GM21737 (cell line): ENCODE measurements around the gene A2ML1.
"Not testable (repeated sequence)": the region's sequence is repeated elsewhere in the genome, so short reads cannot be mapped to it uniquely, and the experiment has no call there.

Experiments
- ATAC-seq: cut with Tn5 transposase; IDR thresholded peaks from one replicate; pipeline ENCODE4 v1.9.1; 2021; ENCODE audit warnings: mild to moderate bottlenecking, moderate library complexity; ENCODE audit not compliant: unreplicated experiment

Gene A2ML1

DNA sequence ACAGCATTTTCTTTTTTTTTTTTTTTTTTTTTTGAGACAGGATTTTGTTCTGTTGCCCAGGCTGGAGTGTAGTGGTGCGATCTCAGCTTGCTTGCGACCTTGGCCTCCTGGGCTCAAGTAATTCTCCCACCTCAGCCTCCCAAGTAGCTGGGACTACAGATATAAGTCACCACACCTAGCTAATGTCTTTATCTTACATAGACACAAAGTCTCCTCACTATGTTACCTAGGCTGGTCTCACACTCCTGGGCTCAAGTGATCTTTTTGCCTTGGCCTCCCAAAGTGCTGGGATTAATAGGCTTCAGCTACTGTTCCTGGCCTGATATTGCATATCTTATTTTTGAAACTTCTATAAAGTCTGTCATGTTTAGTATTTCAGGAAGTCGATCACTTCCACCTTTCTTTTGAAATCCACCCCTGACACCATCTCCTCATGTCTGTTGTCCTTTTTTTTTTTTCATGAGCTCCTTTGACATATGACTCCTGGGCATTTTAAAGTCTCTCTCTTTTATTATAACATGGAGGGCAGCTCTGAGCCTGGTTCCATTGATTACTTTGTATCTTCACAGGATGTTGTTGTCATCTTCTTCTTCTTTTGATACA lies 5.9 kb upstream of the A2ML1 start:
- ATAC-seq = no peak

DNA sequence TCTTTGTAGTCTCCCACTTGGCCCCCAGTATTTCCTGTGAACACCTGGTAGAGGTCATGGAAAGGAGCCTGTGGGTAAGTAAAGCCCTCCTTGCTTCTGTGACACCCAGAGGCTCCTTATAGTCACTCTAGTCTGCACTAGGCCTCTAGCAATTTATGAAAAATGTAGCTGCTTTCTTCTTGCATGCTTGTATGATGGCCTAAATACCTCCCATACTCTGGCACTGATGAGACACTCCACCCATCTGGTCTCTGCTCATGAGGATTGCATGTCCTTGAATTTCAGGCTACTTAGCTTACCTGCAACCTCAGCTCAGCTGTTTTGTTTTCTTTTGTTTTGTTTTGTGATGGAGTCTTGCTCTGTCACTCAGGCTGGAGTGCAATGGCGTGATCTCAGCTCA lies 4.6 kb upstream of the A2ML1 start:
- ATAC-seq = no peak

DNA sequence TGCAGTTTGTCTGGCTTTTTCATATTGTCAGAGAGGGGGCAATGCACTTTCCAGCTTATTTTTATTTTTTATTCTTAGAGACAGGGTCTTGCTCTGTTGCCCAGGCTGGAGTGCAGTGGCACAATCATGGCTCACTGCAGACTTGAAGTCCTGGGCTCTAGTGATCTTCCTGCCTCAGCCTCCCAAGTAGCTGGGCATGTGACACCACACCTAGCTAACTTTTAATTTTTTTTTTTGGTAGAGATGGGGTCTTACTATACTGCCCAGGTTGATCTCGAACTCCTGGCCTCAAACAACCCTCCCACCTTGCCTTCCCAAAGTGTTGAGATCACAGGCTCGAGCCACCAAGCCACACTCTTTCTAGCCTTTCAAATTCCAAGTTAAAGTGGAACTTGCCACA lies 3.9 kb upstream of the A2ML1 start:
- no peak for ATAC-seq

DNA sequence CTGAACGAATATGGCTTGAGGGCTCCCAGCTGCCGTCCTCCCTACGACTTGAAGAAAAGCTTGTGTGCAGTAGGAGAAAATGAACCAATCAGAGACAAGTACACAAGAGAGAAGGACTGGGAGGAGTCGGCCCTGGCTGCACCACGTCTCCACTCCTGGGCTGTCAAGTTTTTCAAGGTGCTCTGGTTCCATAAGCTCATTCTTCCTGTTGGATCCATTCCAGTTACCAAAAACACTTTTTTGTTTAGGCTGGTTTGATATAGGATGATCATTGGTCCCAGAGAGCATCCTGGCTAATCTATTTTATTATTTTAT lies 2.8 kb upstream of the A2ML1 start:
- no peak for ATAC-seq

DNA sequence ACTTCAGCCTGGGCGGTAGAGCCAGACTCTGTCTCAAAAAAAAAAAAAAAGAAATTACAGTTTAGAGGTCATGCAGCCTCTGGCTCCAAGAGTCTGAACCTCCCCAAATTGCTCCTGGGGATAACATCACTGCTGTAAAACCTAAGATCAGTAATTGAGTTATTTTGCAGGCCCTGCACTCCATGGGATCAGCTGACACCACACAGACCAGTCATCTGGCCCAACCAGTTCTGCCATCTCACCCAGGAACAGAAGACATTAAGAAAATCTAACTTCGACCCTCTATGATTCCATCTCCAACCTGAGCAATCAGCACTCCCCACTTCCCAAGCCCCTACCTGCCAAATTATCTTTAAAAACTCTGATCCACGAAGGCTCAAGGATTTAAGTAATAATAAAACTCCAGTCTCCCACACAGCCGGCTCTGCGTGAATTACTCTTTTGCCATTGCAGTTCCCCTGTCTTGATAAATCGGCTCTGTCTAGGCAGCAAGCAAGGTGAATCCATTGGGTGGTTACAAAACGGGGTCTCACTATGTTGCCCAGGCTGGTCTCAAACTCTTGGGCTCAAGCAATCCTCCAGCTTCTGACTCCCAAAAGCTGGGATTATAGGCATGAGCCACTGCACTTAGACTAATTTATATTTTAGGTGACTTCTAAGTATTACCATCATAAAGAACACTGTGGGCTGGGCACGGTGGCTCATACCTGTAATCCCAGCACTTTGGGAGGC lies 1.6 kb upstream of the A2ML1 start:
- ATAC-seq = not testable (repeated sequence)

DNA sequence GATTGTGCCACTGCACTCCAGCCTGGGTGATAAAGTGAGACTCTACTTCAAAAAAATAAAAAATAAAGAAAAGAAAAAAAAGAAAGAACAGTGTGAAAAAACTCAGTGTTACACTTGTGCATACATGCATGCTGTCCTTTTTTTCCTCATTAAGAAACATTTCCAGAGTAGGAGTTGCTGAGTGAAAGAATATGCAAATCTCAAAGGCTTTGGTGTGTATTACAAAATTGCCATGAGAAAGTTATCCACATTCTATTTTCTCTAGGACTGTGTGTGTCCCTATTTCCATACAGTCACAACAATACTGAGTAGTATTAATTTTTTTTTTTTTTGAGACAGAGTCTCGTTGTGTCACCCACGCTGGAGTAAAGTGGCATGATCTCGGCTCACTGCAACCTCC lies 830 bp upstream of the A2ML1 start:
- ATAC-seq = no peak

DNA sequence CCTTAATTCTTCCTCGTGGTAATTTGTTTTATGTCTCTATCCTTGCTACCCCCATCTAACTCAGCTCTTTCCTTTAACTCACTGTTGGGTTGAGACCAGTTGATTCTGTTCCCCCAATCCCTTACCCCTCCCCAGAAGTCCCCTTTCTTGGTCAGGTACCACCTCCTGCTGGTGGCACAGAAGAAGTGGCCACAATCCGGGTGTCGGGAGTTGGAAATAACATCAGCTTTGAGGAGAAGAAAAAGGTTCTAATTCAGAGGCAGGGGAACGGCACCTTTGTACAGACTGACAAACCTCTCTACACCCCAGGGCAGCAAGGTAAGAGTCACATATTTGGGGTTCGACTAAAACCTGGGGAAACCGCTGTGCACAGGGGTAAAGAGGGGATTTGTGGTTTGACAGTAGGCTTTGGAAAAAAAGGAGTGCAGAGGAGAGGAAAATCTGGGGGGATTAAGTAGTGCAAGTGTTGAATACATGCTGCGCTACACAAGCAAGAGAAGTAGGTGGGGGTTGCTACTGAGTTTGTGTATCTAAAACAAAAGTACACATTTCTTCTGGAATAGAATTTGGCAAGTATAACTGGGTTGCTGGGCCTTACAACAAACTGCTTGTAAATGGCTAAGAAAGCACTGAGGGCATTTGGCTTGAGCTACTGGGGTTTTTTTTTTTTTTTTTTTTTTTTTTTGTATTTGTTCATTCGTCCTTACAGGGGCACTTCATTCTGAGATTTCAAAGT lies 1.3 kb downstream of the A2ML1 start:
- no peak for ATAC-seq

DNA sequence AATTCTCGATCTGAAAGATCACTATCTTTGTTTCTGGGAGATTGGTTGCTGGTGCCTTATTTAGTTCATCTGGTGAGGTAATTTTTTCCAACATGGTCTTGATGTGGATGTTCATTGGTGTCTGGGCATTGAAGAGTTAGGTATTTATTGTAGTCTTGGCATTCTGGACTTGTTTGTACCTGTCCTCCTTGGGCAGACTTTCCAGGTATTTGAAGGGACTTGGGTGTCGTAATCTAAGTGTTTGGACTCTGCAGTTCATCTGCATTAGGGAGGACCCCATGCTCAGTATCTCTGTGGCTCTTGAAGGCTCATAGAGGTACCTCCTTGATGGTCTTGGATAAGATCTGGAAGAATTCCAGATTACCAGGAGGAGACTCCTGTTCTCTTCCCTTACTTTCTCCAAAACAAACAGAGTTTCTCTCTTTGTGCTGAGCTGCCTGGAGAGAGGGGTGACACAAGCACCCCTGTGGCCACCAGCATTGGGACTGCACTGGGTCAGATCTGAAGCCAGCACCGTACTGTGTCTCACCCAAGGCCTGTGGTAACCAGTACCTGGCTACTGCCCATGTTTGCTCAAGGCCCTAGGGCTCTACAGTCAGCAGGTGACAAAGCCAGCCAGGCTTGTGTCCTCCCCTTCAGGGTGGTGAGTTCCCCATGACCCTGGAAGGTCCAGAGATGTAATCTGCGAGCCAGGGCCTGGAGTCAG lies 5.3 kb downstream of the A2ML1 start:
- ATAC-seq = no peak

DNA sequence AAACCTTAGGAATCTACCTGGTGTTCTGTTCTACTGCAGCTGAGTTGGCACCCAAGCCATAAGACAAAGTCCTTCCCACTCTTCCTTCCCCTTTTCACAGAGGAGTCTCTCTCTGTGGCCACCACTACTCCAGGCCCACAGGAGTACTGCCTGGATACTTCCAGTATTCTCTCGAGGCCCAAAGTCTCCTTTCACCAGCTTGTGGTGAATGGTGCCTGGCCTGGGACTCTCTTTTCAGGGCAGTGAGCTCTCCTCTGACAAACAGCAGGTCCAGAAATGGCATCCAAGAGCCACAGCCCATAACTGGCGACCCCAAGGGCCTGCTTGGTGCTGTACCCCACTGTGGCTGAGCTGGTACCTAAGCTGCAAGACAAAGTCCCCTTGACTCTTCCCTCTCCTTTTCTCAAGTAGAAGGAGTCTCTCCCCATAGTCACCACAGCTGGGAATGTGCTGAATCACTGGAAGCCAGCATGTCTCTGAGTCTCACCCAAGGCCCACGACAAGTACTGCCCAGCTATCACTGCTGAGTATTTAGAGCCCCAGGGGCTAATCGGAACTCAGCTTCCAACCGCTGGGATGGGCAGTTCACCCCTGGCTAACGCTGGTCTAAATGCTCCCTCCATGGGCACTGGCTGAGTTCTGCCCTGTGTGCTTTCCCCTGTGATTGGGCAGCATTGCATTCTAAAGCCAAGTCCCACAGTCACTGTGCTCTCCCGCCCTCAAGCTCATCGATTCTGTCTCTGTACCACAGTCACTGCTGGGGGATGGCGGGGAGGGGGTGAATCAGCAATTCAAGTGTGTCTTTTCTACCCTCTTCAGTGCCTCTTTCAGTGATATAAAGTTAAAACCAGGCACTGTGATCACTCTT lies 6.1 kb downstream of the A2ML1 start:
- ATAC-seq = no peak

DNA sequence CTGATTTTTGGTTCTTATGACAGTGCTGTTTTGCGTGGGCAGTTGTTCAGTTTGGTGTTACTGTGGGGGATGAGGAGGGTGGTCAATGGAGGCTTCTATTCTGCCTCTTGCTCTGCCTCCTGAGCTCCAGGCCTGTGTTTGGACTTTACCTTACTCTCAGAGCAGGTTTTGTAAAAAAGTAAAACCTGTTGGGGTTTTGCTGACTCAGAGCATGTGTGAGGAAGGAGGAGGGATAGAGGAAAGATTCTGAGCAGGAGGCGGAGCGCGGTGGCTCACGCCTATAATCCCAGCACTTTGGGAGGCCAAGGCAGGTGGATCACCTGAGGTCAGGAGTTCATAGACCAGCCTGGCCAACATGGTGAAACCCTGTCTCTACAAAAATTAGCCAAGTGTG lies 6.7 kb downstream of the A2ML1 start:
- ATAC-seq = no peak

DNA sequence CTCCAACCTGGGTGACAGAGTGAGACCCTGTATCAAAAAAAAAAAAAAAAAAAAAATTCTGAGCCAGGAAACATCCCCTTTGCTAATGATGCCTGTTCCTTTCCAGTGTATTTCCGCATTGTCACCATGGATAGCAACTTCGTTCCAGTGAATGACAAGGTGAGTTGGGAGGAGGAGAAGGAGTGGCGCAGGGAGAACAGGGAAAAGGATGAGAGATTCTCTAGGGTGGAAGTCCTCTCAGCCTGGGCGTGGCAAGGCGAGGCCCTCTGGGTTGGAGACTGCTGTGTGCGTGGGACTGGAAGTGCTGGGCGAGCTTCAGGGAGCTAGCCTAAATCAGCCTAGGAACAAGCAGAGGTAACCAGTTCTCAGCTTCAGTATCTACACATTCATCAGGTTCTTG lies 7.2 kb downstream of the A2ML1 start:
- no peak for ATAC-seq

DNA sequence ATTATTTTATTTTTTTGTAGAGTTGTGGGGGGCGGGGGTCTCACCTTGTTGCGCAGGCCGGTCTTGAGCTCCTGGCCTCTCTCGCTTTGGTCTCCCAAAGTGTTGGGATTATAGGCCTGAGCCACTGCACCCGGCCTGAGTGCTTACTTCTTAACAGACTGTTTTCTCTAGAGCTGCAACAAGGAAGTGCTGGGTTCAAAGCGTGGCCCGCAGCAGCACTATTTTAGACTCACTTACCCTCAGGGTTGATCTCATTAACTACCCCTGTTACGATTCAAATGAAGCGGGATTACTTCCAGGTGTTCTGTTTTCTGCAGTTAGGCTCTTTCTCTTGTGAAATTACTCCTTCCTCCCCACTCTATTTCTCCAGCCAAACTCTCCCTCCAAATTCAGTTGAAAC lies 8.7 kb downstream of the A2ML1 start:
- no peak for ATAC-seq

DNA sequence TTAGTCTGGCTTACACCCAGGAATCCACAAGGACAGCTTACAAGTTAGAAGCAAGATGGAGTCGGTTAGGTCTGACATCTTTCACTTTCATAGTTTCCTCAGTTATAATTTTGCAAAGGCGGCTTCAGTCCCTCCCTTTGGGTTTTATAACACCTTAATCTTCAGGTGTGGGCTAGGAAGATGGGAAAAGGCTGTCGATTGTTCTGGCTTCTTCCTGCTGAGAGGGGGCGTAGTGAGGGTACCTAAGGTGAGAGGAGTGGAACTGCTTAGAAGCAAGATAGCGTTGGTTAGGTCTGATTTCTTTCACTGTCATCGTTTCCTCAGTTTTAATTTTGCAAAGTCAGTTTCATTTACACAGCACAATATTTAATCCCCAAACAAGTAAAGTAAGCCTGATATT lies 10.1 kb downstream of the A2ML1 start:
- no peak for ATAC-seq

DNA sequence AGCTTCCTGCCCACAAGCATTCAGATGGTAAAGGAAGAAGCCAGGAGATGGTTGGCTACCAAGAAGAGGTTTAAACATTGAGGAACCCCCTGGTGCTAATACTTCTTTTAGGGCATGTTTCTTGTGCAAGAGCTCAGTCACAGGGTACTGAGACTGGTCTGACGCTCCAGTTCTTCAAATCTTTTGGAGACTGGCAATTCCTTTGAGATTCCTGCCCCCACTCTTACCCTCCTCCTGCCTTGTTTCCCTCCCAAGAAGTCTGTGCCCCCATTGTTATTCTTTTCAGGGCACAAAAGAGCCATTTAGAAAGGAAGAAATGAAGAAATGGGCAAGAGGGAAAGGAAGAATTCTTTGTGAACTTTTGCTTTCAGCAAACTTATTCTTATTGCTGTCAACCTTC lies 11.8 kb downstream of the A2ML1 start:
- ATAC-seq = no peak

DNA sequence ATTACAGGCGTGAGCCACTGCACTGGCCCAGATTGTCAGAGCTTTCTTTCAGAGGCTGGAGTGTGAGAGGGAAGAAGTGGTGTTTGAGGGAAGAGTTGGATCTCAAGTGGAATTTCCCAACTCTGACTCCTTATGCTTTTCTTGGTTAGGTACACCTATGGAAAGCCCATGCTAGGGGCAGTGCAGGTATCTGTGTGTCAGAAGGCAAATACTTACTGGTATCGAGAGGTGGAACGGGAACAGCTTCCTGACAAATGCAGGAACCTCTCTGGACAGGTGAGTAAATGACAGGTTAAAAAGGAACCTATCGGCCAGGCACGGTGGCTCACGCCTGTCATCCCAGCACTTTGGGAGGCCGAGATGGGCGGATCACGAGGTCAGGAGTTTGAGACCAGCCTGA lies 14.9 kb downstream of the A2ML1 start:
- ATAC-seq = no peak

DNA sequence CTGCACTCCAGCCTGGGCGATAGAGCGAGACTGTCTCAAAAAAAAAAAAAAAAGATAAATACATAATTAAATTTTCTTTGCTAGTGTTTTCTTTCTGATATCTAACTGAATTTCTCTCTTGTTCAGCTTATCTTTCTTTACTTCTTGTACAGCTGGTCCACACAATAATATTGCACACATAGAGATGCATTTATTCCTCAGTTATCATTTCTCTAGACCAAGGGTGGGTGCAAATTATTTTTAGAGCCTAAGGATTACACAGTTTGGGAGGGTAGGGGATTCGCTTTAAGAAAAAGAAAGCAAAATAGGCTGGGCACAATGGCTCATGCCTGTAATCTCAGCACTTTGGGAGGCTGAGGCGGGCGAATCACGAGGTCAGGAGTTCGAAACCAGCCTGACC lies 17.9 kb downstream of the A2ML1 start:
- no peak for ATAC-seq

DNA sequence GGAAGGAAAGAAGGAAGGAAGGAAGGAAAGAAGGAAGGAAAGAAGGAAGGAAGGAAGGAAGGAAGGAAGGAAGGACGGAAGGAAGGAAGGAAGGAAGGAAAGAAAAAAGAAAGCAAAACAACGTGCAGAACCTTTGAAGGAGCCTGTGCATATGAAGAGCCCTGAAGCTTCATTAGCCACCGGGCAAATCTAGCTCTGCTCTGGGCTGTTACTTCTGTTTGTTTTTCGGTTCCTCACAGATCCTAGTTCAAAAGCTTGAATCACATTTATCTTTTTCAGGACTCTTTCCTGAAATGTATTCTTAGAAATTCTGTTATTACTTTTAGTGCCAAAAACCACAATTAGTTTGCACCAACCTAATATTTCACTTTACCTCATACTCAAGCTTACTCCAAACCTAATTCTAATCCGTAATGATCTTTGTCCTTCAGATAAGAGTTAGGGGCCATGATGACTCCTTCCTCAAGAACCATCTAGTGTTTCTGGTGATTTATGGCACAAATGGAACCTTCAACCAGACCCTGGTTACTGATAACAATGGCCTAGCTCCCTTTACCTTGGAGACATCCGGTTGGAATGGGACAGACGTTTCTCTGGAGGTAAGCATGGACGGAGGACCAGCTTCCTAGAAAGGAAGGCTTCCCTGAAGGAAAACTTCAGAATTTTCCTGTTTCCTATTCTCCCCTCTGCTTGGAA lies 18.7 kb downstream of the A2ML1 start:
- ATAC-seq = no peak

DNA sequence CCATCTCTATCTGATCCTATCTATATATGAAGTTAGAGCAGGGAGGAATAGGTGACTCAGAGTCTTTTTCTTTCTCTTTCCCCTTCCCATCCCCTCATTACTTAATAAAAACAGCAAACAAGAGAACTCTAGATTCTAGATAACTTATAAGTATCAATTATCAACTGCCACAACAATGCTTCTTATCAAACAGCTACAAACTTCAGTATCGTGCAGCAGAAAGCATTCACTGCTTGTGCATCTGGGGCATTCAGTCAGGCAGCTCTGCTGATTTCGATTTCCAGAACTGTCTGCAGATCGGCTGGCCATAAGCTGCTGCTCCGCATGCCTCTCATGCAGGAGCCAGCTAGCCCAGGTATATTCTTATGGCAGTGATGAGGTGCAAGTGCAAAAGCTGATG lies 19.4 kb downstream of the A2ML1 start:
- no peak for ATAC-seq

DNA sequence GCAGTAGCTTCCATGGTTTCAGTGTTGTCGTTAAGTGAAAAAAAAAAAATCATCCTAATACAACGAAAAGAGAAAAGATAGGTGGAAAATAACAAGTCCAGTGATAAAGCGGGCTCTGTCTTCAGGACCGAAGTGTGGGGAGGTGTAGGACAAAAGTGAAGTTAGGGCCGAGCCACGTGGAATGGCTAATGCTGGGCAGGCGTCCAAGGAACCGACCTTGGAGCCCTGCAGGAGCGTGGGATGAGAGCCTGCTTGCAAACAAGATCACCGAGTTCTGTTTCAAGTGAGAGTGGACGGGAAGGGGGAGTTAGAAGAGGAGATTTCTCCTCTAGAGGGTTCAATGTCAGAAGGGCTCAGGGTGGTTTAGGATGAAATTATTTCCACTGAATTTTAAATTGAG lies 22.2 kb downstream of the A2ML1 start:
- ATAC-seq = no peak

DNA sequence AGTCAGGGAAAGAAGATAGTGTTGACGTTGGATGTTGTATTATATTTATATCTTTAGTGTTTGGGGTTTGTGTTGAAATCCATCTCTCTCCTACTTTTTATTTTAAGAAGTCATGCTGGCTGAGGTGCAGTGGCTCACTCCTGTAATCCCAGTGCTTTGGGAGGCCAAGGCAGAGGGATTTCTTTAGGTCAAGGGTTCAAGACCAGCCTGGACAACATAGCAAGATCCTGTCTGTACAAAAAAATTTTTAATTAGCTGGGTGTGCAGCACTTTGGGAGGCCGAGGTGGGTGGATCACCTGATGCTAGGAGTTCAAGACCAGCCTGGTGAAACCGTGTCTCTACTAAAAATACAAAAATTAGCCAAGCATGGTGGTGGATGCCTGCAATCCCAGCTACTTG lies 23.9 kb downstream of the A2ML1 start:
- no peak for ATAC-seq
